NT2/D1 (cell line): ENCODE measurements around the gene APPL2.

Source experiments
- SUZ12 ChIP-seq: IDR thresholded peaks from 2 replicates; pipeline ENCODE4 v1.6.1; 2011; ENCODE audit not compliant: insufficient read length, insufficient read depth; ENCODE audit errors: extremely low read depth
- ZNF274 ChIP-seq: IDR thresholded peaks from 2 replicates; pipeline ENCODE4 v1.6.1; 2011; ENCODE audit warnings: mild to moderate bottlenecking, low read depth, low read length

- no peak for TF ChIP-seq SUZ12
- TF ChIP-seq ZNF274 = no peak
Observed at GRCh38 chr12:105171691-105172436, 64.1 kb downstream of the APPL2 start.
